Sigmoid colon (tissue), 7 donors: ENCODE data around the gene IPO11. TPM values are rescaled to one million over a fixed set of nuclear protein-coding genes. Genes with fewer than 3 reads are reported as not detected.

Source experiments
- DNase-seq: peaks from one replicate; pipeline ENCODE4 v3.0.0-alpha.2; 2019
- H3K27ac ChIP-seq, 4 donors: fragments of 200-600 bp; sonication (generic); one replicate each; pipeline ENCODE4 v1.5.1; 2016 to 2019; ENCODE audit warnings: mild to moderate bottlenecking in 1 of 4
- H3K27me3 ChIP-seq, 3 donors: fragments of 200-600 bp; sonication (generic); one replicate each; pipeline ENCODE4 v1.5.1; 2019; ENCODE audit warnings: mild to moderate bottlenecking in 1 of 3
- H3K36me3 ChIP-seq, 4 donors: fragments of 200-600 bp; sonication (generic); one replicate each; pipeline ENCODE4 v1.5.1; 2016 to 2019
- H3K4me1 ChIP-seq, 4 donors: fragments of 200-600 bp; sonication (generic); one replicate each; pipeline ENCODE4 v1.5.1; 2017 to 2019
- H3K4me3 ChIP-seq, 4 donors: fragments of 200-600 bp; sonication (generic); one replicate each; pipeline ENCODE4 v1.5.1; 2017 to 2019; ENCODE audit warnings: mild to moderate bottlenecking in 2 of 4, moderate library complexity in 1 of 4
- H3K9me3 ChIP-seq, 4 donors: fragments of 200-600 bp in 3 of 4; sonication (generic) in 3 of 4; one replicate each; pipeline versions ENCODE4 v1.5.1 to v1.6.1; 2013 to 2019
- EP300 ChIP-seq, 4 donors: sonication (generic); formaldehyde crosslinking; IDR thresholded peaks; one replicate each; pipeline ENCODE4 v1.6.1; 2017; ENCODE audit warnings: antibody characterized with exemption in 4 of 4
- POLR2A ChIP-seq, 2 donors: fragments of 450-650 bp; IDR thresholded peaks; one replicate each; pipeline ENCODE4 v1.6.1; 2016; ENCODE audit warnings: antibody characterized with exemption in 2 of 2, mild to moderate bottlenecking in 2 of 2, moderate library complexity in 2 of 2
- POLR2AphosphoS5 ChIP-seq, 4 donors: sonication (generic); formaldehyde crosslinking; IDR thresholded peaks; one replicate each; pipeline ENCODE4 v1.6.1; 2017; ENCODE audit warnings: antibody characterized with exemption in 4 of 4
- WGBS, 2 donors: extraction: QIAGEN DNeasy Blood & Tissue Kit; methylation state at CpG; one replicate each; pipeline ENCODE4 v1.1.7; 2013; 5-methylcytosine and 5-hydroxymethylcytosine counted together
- intact Hi-C: fragments of 100-400 bp; cut with DNase I; formaldehyde crosslinking; loops from one replicate; pipeline ENCODE4 v1.15.1; 2023
- polyA plus RNA-seq, 3 donors: library from polyadenylated mRNA; stranded (reverse); fragments of 200-250 nt; gene quantifications; one replicate each; pipeline ENCODE4 v1.2.3, GENCODE V29; 2013
- total RNA-seq, 4 donors: library from RNA; depleted of rRNA; stranded (reverse); fragments of >200 nt; gene quantifications; one replicate each; pipeline ENCODE4 v1.1.0, GENCODE V29; 2016
- TF ChIP-seq, protein P1 (sequence below), 4 experiments: fragments of 450-650 bp in 3 of 4; fragments of 200-600 bp in 1 of 4; IDR thresholded peaks; one replicate each; pipeline ENCODE4 v1.5.1; 2016 to 2019; ENCODE audit warnings: antibody characterized with exemption in 4 of 4, mild to moderate bottlenecking in 3 of 4, moderate library complexity in 2 of 4
- donor health status: healthy with polysubstance abuse.
- donor health status: Bipolar disorder and iron deficiency.
- donor health status: healthy.

Gene IPO11
- total and polyA plus RNA-seq, 7 donors: 5.3 to 38.8 (median 20.9) TPM

DNA sequence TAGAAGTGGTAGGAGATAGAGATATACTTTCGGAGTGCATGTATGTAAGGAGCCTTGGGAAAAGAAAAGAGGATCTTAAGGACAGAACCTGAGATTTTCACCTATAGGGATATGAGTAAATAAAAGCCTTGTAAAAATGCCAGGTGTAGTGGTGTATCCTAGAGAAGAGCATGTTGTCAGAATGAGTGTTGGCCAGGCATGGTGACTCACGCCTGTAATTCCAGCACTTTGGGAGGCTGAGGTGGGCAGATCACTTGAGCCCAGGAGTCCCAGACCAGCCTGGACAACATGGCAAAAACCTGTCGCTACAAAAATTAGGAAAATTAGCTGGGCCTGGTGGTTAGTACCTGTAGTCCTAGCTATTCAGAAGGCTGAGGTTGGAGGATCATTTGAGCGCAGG lies 76.0 kb downstream of the IPO11 start:
- WGBS, 2 donors: 95 to 98% methylated on average over 4 of the region's 4 CpGs
- Histone ChIP-seq H3K27ac (no peak overlapping the region), H3K4me3 (no peak overlapping the region), H3K9me3 (no peaks in the 10 kb centered on the region), H3K4me1 (no peaks in the 10 kb centered on the region), H3K36me3 (peaks cover 0 to 55% (median 2%) of the 10 kb centered on the region in 4 donors), H3K27me3 (no peaks in the 10 kb centered on the region)
- intact Hi-C loops: no loop called here
- DNase-seq: no peak
- TF ChIP-seq POLR2AphosphoS5 (IDR thresholded peaks at IDR 0.05) (no peak), EP300 (IDR thresholded peaks at IDR 0.05) (no peak), POLR2A (IDR thresholded peaks at IDR 0.05) (no peak)
- TF ChIP-seq, protein P1, sequence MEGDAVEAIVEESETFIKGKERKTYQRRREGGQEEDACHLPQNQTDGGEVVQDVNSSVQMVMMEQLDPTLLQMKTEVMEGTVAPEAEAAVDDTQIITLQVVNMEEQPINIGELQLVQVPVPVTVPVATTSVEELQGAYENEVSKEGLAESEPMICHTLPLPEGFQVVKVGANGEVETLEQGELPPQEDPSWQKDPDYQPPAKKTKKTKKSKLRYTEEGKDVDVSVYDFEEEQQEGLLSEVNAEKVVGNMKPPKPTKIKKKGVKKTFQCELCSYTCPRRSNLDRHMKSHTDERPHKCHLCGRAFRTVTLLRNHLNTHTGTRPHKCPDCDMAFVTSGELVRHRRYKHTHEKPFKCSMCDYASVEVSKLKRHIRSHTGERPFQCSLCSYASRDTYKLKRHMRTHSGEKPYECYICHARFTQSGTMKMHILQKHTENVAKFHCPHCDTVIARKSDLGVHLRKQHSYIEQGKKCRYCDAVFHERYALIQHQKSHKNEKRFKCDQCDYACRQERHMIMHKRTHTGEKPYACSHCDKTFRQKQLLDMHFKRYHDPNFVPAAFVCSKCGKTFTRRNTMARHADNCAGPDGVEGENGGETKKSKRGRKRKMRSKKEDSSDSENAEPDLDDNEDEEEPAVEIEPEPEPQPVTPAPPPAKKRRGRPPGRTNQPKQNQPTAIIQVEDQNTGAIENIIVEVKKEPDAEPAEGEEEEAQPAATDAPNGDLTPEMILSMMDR (IDR thresholded peaks at IDR 0.05): no peak

DNA sequence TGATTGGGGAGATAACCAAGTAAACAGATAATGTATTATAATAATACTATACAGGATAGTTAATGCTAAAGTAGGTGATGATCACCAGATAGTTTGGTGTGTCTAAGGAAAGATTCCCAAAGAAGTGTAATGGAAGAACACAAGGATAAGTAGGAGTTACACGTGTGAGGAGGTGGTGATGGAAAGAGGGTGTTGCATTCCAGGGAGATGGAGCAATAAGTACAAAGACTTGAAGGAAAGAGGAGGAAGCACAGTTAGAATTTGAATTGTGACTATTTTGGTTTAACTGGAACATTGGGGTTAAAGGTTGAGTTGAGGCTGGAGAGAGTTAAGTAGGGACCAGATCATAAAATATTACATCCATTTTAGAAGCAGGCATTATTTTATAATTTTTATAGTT lies 76.9 kb downstream of the IPO11 start:
- no peak for DNase-seq
- Histone ChIP-seq H3K36me3 (peaks cover 0 to 55% (median 2%) of the 10 kb centered on the region in 4 donors), H3K9me3 (no peaks in the 10 kb centered on the region), H3K27me3 (no peaks in the 10 kb centered on the region), H3K4me1 (no peaks in the 10 kb centered on the region), H3K27ac (no peak overlapping the region), H3K4me3 (no peak overlapping the region)
- intact Hi-C loops: no loop called here
- 48 to 70% methylated on average over 1 of the region's 1 CpG for WGBS, 2 donors
- TF ChIP-seq, protein P1 (IDR thresholded peaks at IDR 0.05): no peak
- TF ChIP-seq POLR2AphosphoS5 (IDR thresholded peaks at IDR 0.05) (no peak), POLR2A (IDR thresholded peaks at IDR 0.05) (no peak), EP300 (IDR thresholded peaks at IDR 0.05) (no peak)

DNA sequence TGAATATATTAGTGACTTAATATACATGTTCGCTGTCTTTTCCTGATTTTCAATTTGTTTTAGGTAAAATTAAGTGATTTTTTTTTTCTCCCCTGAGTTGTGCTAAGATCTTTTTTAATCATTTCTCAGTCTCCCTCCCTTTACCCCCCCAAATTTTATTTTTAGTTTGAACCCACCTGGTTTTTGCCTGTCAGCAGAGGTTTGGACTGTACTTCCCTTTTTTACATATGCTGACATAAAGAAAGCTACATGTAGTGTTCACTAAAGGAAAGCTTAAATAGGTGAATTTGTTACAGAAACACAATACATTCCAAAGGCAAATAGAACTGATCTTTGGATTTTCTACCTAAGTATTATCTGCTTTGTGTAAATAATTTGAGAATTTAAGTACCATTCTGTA lies 82.2 kb downstream of the IPO11 start:
- TF ChIP-seq EP300 (IDR thresholded peaks at IDR 0.05): no peak
- TF ChIP-seq POLR2A (IDR thresholded peaks at IDR 0.05): no peak
- TF ChIP-seq, protein P1 (IDR thresholded peaks at IDR 0.05): no peak
- TF ChIP-seq POLR2AphosphoS5 (IDR thresholded peaks at IDR 0.05): no peak
- peaks cover 0 to 58% (median 2%) of the 10 kb centered on the region in 4 donors for H3K36me3 ChIP-seq
- no peak overlapping the region for H3K4me3 ChIP-seq
- intact Hi-C loops: no loop called here
- H3K27me3 ChIP-seq: no peaks in the 10 kb centered on the region
- no peak overlapping the region for H3K27ac ChIP-seq
- DNase-seq: no peak
- 90 to 95% methylated on average over 1 of the region's 1 CpG for WGBS, 2 donors
- no peaks in the 10 kb centered on the region for H3K4me1 ChIP-seq
- H3K9me3 ChIP-seq: no peaks in the 10 kb centered on the region

DNA sequence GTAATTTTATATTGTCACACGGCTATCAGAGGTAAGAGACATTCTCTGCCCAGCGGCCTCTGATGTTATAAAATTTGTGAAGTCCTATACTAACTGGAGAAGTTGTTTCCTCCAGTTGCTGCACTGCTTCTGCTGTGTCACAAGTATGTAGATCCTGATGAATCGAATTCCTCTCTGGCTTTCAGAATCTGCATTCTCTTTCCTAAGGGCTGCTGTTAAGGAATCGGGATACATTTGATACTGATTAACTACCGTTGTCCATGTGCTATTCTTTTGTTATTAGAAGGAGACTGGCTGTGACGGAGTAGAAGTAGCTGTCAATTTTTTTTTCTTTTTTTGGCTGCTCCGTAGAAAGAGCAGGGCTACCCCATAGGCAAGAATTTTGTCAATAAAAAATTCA lies 84.3 kb downstream of the IPO11 start:
- no peaks in the 10 kb centered on the region for H3K27me3 ChIP-seq
- no peaks in the 10 kb centered on the region for H3K4me1 ChIP-seq
- no peak for DNase-seq
- H3K4me3 ChIP-seq: no peak overlapping the region
- no peak overlapping the region for H3K27ac ChIP-seq
- H3K36me3 ChIP-seq: peaks cover 0 to 47% (median 0%) of the 10 kb centered on the region in 4 donors
- no peak for TF ChIP-seq POLR2AphosphoS5 (IDR thresholded peaks at IDR 0.05)
- TF ChIP-seq EP300 (IDR thresholded peaks at IDR 0.05): no peak
- TF ChIP-seq POLR2A (IDR thresholded peaks at IDR 0.05): no peak
- TF ChIP-seq, protein P1 (IDR thresholded peaks at IDR 0.05): no peak
- no peaks in the 10 kb centered on the region for H3K9me3 ChIP-seq
- intact Hi-C loops: no loop called here
- WGBS, 2 donors: 96% methylated on average over 7 of the region's 7 CpGs

DNA sequence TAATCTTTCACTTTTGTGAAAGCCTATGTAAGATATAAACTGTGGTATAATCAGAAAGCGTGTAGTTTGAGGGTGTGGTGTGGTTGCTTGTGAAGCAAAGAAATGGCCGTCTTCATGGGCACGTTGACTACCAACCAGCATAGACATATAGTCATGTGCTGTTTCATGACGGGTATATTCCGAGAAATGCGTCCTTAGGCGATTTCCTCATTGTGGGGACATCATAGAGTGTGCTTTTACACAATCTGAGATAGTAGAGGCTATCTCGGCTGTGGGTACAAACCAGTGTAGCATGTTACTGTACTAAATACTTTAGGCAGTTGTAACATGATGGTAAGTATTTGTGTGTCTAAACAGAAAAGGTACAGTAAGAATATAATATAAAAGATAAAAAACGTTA lies 86.4 kb downstream of the IPO11 start:
- Histone ChIP-seq H3K4me1 (no peaks in the 10 kb centered on the region), H3K4me3 (no peak overlapping the region), H3K27me3 (no peaks in the 10 kb centered on the region), H3K9me3 (no peaks in the 10 kb centered on the region), H3K36me3 (peaks cover 0 to 38% (median 0%) of the 10 kb centered on the region in 4 donors), H3K27ac (no peak overlapping the region)
- DNase-seq: no peak
- WGBS, 2 donors: 86 to 92% methylated on average over 9 of the region's 9 CpGs
- TF ChIP-seq POLR2AphosphoS5 (IDR thresholded peaks at IDR 0.05) (no peak), POLR2A (IDR thresholded peaks at IDR 0.05) (no peak), EP300 (IDR thresholded peaks at IDR 0.05) (no peak)
- TF ChIP-seq, protein P1 (IDR thresholded peaks at IDR 0.05): no peak
- intact Hi-C loops: no loop called here
